Lower leg skin (tissue), 3 donors: Measurements from ENCODE around the gene ERC2.

Experiments used
- CTCF ChIP-seq, 3 donors: fragments of 450-650 bp; IDR thresholded peaks; one replicate each; pipeline ENCODE4 v1.5.1; 2016; ENCODE audit warnings: antibody characterized with exemption in 3 of 3, mild to moderate bottlenecking in 3 of 3, moderate library complexity in 2 of 3
- POLR2A ChIP-seq, 2 donors: fragments of 450-650 bp; IDR thresholded peaks; one replicate each; pipeline ENCODE4 v1.6.1; 2016 to 2017; ENCODE audit warnings: antibody characterized with exemption in 2 of 2, mild to moderate bottlenecking in 1 of 2, moderate library complexity in 1 of 2

GRCh38 chr3:55461896-55462295, 1006.4 kb downstream of the ERC2 start:
- TF ChIP-seq POLR2A (IDR thresholded peaks at IDR 0.05) = no peak
- TF ChIP-seq CTCF (IDR thresholded peaks at IDR 0.05) = no peak
